ENCODE results near the gene MCF2. TPM values are rescaled to one million over a fixed set of nuclear protein-coding genes. Genes with fewer than 3 reads are reported as not detected.
A peak's percentile ranks its signal among the peaks of the same experiment; 100 is the strongest.

MCF2 gene
- total RNA-seq, 1 experiment from 2014 or later = 2.7 TPM

GRCh38 chrX:139554376-139554775 lies 153.6 kb downstream of the MCF2 start:
- peak; percentile 77 for DNase-seq (ENCODE audit: low spot score)
- TF ChIP-seq EZH2 (IDR thresholded peaks at IDR 0.05; ENCODE audit: borderline replicate concordance, low read depth, low read length, poor library complexity, severe bottlenecking) = no peak
- TF ChIP-seq, protein P1, sequence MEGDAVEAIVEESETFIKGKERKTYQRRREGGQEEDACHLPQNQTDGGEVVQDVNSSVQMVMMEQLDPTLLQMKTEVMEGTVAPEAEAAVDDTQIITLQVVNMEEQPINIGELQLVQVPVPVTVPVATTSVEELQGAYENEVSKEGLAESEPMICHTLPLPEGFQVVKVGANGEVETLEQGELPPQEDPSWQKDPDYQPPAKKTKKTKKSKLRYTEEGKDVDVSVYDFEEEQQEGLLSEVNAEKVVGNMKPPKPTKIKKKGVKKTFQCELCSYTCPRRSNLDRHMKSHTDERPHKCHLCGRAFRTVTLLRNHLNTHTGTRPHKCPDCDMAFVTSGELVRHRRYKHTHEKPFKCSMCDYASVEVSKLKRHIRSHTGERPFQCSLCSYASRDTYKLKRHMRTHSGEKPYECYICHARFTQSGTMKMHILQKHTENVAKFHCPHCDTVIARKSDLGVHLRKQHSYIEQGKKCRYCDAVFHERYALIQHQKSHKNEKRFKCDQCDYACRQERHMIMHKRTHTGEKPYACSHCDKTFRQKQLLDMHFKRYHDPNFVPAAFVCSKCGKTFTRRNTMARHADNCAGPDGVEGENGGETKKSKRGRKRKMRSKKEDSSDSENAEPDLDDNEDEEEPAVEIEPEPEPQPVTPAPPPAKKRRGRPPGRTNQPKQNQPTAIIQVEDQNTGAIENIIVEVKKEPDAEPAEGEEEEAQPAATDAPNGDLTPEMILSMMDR (conservative IDR thresholded peaks at IDR 0.05; ENCODE audit: low read depth, low read length) = no peak
- no peaks in the 10 kb centered on the region for H3K36me3 ChIP-seq (ENCODE audit: insufficient read depth, low read length, poor library complexity, severe bottlenecking)
- no peaks in the 10 kb centered on the region for H3K9me3 ChIP-seq (ENCODE audit: low read depth, low read length, poor library complexity, severe bottlenecking)
- CTCF ChIA-PET = no interaction called here
- H3K27ac ChIP-seq (ENCODE audit: low read depth, low read length, poor library complexity, severe bottlenecking) = peak overlapping the region; percentile 79
- H3K4me3 ChIP-seq (ENCODE audit: low read depth, low read length, poor library complexity, severe bottlenecking) = no peak overlapping the region
- H3K27me3 ChIP-seq (replicated peaks; ENCODE audit: insufficient read depth, low read depth, low read length, poor library complexity) = no peaks in the 10 kb centered on the region
- BruUV-seq (replicated peaks) = no TSS peak
- peaks cover 31% of the 10 kb centered on the region for H3K4me1 ChIP-seq (ENCODE audit: insufficient read depth, low read length, poor library complexity, severe bottlenecking)
- POLR2A ChIA-PET (ENCODE audit: low non-redundant PET) = interaction anchor here (0.7 kb wide), 1 partner anchor 331 kb away, joined by 4 read pairs; no protein-coding TSS in a partner anchor
- intact Hi-C loops (cut with micrococcal nuclease; ENCODE audit: unreplicated experiment) = loop anchor here (5.0 kb wide), 3 partner anchors 352 to 707 kb away; no protein-coding TSS in a partner anchor

- DNase-seq (ENCODE audit: low spot score) = no peak
- Histone ChIP-seq H3K36me3 (ENCODE audit: insufficient read depth, low read length, poor library complexity, severe bottlenecking) (no peaks in the 10 kb centered on the region), H3K4me1 (ENCODE audit: insufficient read depth, low read length, poor library complexity, severe bottlenecking) (no peaks in the 10 kb centered on the region), H3K9me3 (ENCODE audit: low read depth, low read length, poor library complexity, severe bottlenecking) (no peaks in the 10 kb centered on the region), H3K4me3 (ENCODE audit: low read depth, low read length, poor library complexity, severe bottlenecking) (no peak overlapping the region), H3K27me3 (replicated peaks; ENCODE audit: insufficient read depth, low read depth, low read length, poor library complexity) (no peaks in the 10 kb centered on the region), H3K27ac (ENCODE audit: low read depth, low read length, poor library complexity, severe bottlenecking) (no peak overlapping the region)
- CTCF ChIA-PET = no interaction called here
- TF ChIP-seq, protein P1 (conservative IDR thresholded peaks at IDR 0.05; ENCODE audit: low read depth, low read length) = no peak
- TF ChIP-seq EZH2 (IDR thresholded peaks at IDR 0.05; ENCODE audit: borderline replicate concordance, low read depth, low read length, poor library complexity, severe bottlenecking) = no peak
- intact Hi-C loops (cut with micrococcal nuclease; ENCODE audit: unreplicated experiment) = no loop called here
- BruUV-seq (replicated peaks) = no TSS peak
- POLR2A ChIA-PET (ENCODE audit: low non-redundant PET) = no interaction called here
Observed at GRCh38 chrX:139544591-139544990, 163.4 kb downstream of the MCF2 start.

DNA sequence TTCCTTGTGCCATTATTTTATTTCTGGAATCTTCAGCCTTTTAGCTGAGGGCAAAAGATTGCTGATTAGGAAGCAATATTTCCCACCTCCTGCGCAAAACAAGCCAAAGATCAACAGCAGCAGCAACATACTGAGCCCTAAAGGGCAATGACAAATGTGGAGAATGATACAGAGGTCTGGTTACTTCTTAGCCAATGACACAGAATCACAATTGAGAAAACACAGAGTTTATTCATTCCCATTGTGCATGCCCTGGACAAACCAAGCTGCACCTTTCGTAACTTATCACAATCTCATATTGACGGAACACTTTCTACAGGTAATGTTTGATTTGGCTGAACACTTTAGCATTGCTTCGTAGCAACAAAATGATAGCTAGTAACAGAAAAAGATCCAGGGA lies 164.0 kb downstream of the MCF2 start:
- TF ChIP-seq, protein P1 (conservative IDR thresholded peaks at IDR 0.05; ENCODE audit: low read depth, low read length) = no peak
- no peak for TF ChIP-seq EZH2 (IDR thresholded peaks at IDR 0.05; ENCODE audit: borderline replicate concordance, low read depth, low read length, poor library complexity, severe bottlenecking)
- H3K27ac ChIP-seq (ENCODE audit: low read depth, low read length, poor library complexity, severe bottlenecking) = no peak overlapping the region
- H3K36me3 ChIP-seq (ENCODE audit: insufficient read depth, low read length, poor library complexity, severe bottlenecking) = no peaks in the 10 kb centered on the region
- H3K4me1 ChIP-seq (ENCODE audit: insufficient read depth, low read length, poor library complexity, severe bottlenecking) = peaks cover 4% of the 10 kb centered on the region
- DNase-seq (ENCODE audit: low spot score) = no peak
- no peak overlapping the region for H3K4me3 ChIP-seq (ENCODE audit: low read depth, low read length, poor library complexity, severe bottlenecking)
- BruUV-seq (replicated peaks) = no TSS peak
- no peaks in the 10 kb centered on the region for H3K27me3 ChIP-seq (replicated peaks; ENCODE audit: insufficient read depth, low read depth, low read length, poor library complexity)
- POLR2A ChIA-PET (ENCODE audit: low non-redundant PET) = no interaction called here
- intact Hi-C loops (cut with micrococcal nuclease; ENCODE audit: unreplicated experiment) = no loop called here
- no peaks in the 10 kb centered on the region for H3K9me3 ChIP-seq (ENCODE audit: low read depth, low read length, poor library complexity, severe bottlenecking)
- CTCF ChIA-PET = no interaction called here
